ENCODE measurements around the gene SLC30A5. TPM values are rescaled to one million over a fixed set of nuclear protein-coding genes. Genes with fewer than 3 reads are reported as not detected.

The SLC30A5 gene
- total RNA-seq, 4 donors from 2014 or later, result 22.0 to 43.9 (median 40.0) TPM

DNA sequence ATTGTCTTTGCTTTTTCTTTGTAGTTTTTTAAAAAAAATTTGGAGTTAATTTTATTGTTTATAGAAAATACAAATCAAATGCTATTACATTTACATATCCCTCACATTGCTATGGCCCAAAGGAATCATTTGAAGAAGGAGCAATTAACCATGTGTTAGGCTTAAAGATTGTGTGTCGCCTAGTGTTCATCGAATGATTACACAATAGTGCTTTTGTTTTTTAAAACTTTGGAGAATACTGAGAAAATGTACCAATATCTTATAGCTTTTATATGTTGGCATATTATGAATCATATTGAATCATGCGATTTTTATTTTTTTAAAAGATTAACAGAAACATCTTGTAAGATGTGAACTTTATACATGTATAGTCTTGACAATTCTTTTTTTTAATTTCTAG is 21.7 kb downstream of the SLC30A5 start:
- TF ChIP-seq POLR2AphosphoS5 (IDR thresholded peaks at IDR 0.05) (no peak), EP300 (IDR thresholded peaks at IDR 0.05) (no peak), POLR2A (IDR thresholded peaks at IDR 0.05) (no peak)
- TF ChIP-seq, protein P1, sequence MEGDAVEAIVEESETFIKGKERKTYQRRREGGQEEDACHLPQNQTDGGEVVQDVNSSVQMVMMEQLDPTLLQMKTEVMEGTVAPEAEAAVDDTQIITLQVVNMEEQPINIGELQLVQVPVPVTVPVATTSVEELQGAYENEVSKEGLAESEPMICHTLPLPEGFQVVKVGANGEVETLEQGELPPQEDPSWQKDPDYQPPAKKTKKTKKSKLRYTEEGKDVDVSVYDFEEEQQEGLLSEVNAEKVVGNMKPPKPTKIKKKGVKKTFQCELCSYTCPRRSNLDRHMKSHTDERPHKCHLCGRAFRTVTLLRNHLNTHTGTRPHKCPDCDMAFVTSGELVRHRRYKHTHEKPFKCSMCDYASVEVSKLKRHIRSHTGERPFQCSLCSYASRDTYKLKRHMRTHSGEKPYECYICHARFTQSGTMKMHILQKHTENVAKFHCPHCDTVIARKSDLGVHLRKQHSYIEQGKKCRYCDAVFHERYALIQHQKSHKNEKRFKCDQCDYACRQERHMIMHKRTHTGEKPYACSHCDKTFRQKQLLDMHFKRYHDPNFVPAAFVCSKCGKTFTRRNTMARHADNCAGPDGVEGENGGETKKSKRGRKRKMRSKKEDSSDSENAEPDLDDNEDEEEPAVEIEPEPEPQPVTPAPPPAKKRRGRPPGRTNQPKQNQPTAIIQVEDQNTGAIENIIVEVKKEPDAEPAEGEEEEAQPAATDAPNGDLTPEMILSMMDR (IDR thresholded peaks at IDR 0.05), result no peak
- peaks cover 86% of the 10 kb centered on the region for H3K36me3 ChIP-seq
- no peak for DNase-seq (ENCODE audit: low spot score in 2 of 2)

DNA sequence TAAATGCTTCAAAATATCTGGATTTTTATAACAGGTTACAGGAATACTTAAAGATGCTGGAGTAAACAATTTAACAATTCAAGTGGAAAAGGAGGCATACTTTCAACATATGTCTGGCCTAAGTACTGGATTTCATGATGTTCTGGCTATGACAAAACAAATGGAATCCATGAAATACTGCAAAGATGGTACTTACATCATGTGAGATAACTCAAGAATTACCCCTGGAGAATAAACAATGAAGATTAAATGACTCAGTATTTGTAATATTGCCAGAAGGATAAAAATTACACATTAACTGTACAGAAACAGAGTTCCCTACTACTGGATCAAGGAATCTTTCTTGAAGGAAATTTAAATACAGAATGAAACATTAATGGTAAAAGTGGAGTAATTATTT is 35.6 kb downstream of the SLC30A5 start:
- DNase-seq (ENCODE audit: low spot score in 2 of 2), result no peak
- Histone ChIP-seq H3K4me1 (no peaks in the 10 kb centered on the region), H3K36me3 (peaks cover 67% of the 10 kb centered on the region), H3K27ac (no peak overlapping the region), H3K9me3 (no peaks in the 10 kb centered on the region), H3K27me3 (no peaks in the 10 kb centered on the region), H3K4me3 (no peak overlapping the region)
- no peak for TF ChIP-seq EP300 (IDR thresholded peaks at IDR 0.05)
- TF ChIP-seq POLR2AphosphoS5 (IDR thresholded peaks at IDR 0.05), result no peak
- TF ChIP-seq, protein P1 (IDR thresholded peaks at IDR 0.05), result no peak
- no peak for TF ChIP-seq POLR2A (IDR thresholded peaks at IDR 0.05)

More for the DNA sequence above, 21.7 kb downstream of the SLC30A5 start:
- no peak overlapping the region for H3K27ac ChIP-seq
- no peaks in the 10 kb centered on the region for H3K27me3 ChIP-seq
- no peaks in the 10 kb centered on the region for H3K4me1 ChIP-seq
- H3K9me3 ChIP-seq, result no peaks in the 10 kb centered on the region
- H3K4me3 ChIP-seq, result no peak overlapping the region
- 86% methylated on average over 3 of the region's 3 CpGs for WGBS

DNA sequence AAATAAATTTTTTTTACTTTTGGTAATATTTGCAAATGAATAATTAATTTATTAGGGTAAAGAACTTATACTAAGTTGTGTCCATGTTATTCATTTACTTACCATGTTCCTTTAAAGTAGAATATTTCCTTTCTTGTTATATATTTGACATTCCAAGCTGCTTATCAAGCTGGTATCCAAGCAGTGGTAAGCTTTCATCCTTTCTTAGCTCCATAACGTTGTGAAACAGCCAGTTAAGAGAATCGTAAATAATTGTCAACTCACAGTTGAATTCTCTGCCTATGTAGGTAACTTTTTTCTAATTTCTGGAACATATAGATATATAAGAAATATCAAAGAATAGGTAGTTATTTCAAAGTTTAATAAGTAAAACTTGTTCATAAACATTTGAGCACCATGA is 36.4 kb downstream of the SLC30A5 start:
- peaks cover 60% of the 10 kb centered on the region for H3K36me3 ChIP-seq
- no peak for TF ChIP-seq POLR2A (IDR thresholded peaks at IDR 0.05)
- no peak for TF ChIP-seq POLR2AphosphoS5 (IDR thresholded peaks at IDR 0.05)
- no peak for TF ChIP-seq EP300 (IDR thresholded peaks at IDR 0.05)
- TF ChIP-seq, protein P1 (IDR thresholded peaks at IDR 0.05), result no peak
- WGBS, result 72% methylated on average over 2 of the region's 2 CpGs
- H3K9me3 ChIP-seq, result no peaks in the 10 kb centered on the region
- no peaks in the 10 kb centered on the region for H3K4me1 ChIP-seq
- H3K27ac ChIP-seq, result no peak overlapping the region
- no peaks in the 10 kb centered on the region for H3K27me3 ChIP-seq
- no peak for DNase-seq (ENCODE audit: low spot score in 2 of 2)
- H3K4me3 ChIP-seq, result no peak overlapping the region

DNA sequence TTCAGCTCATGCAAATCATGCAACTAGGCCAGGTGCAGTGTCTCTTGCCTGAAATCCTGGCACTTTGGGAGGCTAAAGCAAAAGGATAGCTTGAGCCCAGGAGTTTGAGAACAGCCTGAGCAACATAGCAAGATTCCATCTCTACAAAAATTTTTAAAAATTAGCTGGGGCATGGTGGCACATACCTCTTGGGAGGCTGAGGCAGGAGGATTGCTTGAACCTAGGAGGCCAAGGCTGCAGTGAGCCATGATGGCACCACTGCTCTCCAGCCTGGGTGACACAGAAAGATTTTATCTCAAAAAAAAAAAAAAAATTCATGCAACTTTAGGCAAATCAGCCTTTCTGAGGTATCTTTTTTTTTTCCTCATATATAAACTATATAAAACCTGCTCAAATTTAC is 37.5 kb downstream of the SLC30A5 start:
- TF ChIP-seq POLR2AphosphoS5 (IDR thresholded peaks at IDR 0.05) (no peak), EP300 (IDR thresholded peaks at IDR 0.05) (no peak), POLR2A (IDR thresholded peaks at IDR 0.05) (no peak)
- TF ChIP-seq, protein P1 (IDR thresholded peaks at IDR 0.05), result no peak
- Histone ChIP-seq H3K27me3 (no peaks in the 10 kb centered on the region), H3K36me3 (peaks cover 50% of the 10 kb centered on the region), H3K27ac (no peak overlapping the region), H3K4me1 (no peaks in the 10 kb centered on the region), H3K4me3 (no peak overlapping the region), H3K9me3 (no peaks in the 10 kb centered on the region)
- no peak for DNase-seq (ENCODE audit: low spot score in 2 of 2)

DNA sequence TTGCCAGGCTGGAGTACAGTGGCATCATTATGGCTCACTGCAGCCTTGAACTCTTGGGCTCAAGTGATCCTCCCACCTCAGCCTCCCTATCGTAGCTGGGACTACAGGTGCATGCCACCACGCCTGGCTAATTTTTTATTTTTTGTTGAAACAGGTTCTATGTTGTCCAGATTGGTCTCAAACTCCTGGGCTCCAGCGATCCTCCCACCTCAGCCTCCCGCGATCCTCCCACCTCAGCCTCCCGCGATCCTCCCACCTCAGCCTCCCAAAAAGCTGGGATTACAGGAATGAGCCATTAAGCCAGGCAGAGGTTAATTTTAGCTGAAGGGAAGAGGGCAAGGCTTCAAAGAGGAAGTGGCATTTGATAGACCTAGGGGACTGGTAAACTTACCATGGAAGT is 40.3 kb downstream of the SLC30A5 start:
- WGBS, result 69% methylated on average over 7 of the region's 7 CpGs
- H3K4me1 ChIP-seq, result no peaks in the 10 kb centered on the region
- no peaks in the 10 kb centered on the region for H3K27me3 ChIP-seq
- H3K4me3 ChIP-seq, result no peak overlapping the region
- H3K9me3 ChIP-seq, result no peaks in the 10 kb centered on the region
- H3K27ac ChIP-seq, result no peak overlapping the region
- DNase-seq (ENCODE audit: low spot score in 2 of 2), result no peak
- TF ChIP-seq POLR2AphosphoS5 (IDR thresholded peaks at IDR 0.05) (no peak), EP300 (IDR thresholded peaks at IDR 0.05) (no peak), POLR2A (IDR thresholded peaks at IDR 0.05) (no peak)
- TF ChIP-seq, protein P1 (IDR thresholded peaks at IDR 0.05), result no peak
- peaks cover 26% of the 10 kb centered on the region for H3K36me3 ChIP-seq

Data from suprapubic skin (tissue), 4 donors.